MM.1S (cell line): ENCODE data around the gene MICALL1.

Source experiments
- DNase-seq: peaks from one replicate; pipeline ENCODE4 v3.0.0-alpha.2; 2015
- H2AFZ ChIP-seq: fragments of 300-600 bp; sonication (generic); 2 replicates; pipeline ENCODE4 v1.6.0; 2016; ENCODE audit warnings: antibody characterized with exemption, low read length
- H3F3A ChIP-seq: fragments of 300-600 bp; sonication (generic); 2 replicates; pipeline ENCODE4 v1.6.1; 2016; ENCODE audit warnings: mild to moderate bottlenecking, antibody characterized with exemption, low read length, moderate library complexity, mixed read lengths; ENCODE audit not compliant: insufficient read depth
- H3K27ac ChIP-seq: fragments of 300-600 bp; sonication (generic); 2 replicates; pipeline ENCODE4 v1.5.1; 2016; ENCODE audit warnings: mild to moderate bottlenecking, low read length
- H3K27me3 ChIP-seq: fragments of 300-600 bp; sonication (generic); replicated peaks from 2 replicates; pipeline ENCODE4 v1.6.0; 2016; ENCODE audit warnings: low read length; ENCODE audit not compliant: insufficient read depth
- H3K36me3 ChIP-seq: fragments of 300-600 bp; sonication (generic); replicated peaks from 2 replicates; pipeline ENCODE4 v1.6.1; 2016; ENCODE audit warnings: mild to moderate bottlenecking, low read length, mixed read lengths; ENCODE audit not compliant: insufficient read depth
- H3K4me1 ChIP-seq: fragments of 300-600 bp; sonication (generic); 2 replicates; pipeline ENCODE4 v1.6.1; 2016; ENCODE audit warnings: low read length, mixed read lengths
- H3K4me2 ChIP-seq: fragments of 300-600 bp; sonication (generic); 2 replicates; pipeline ENCODE4 v1.6.0; 2016; ENCODE audit warnings: low read depth, low read length
- H3K4me3 ChIP-seq: fragments of 300-600 bp; sonication (generic); 2 replicates; pipeline ENCODE4 v1.5.1; 2016; ENCODE audit warnings: low read length, mixed read lengths
- H3K79me2 ChIP-seq: fragments of 300-600 bp; sonication (generic); 2 replicates; pipeline ENCODE4 v1.6.1; 2016; ENCODE audit warnings: mixed run types, low read length, mixed read lengths
- H3K9ac ChIP-seq: fragments of 300-600 bp; sonication (generic); 2 replicates; pipeline ENCODE4 v1.6.1; 2016; ENCODE audit warnings: low read length, mixed read lengths
- H3K9me2 ChIP-seq: fragments of 300-600 bp; sonication (generic); replicated peaks from 2 replicates; pipeline ENCODE4 v1.6.1; 2016; ENCODE audit warnings: mild to moderate bottlenecking, low read length, mixed read lengths; ENCODE audit not compliant: insufficient read depth
- H3K9me3 ChIP-seq: fragments of 300-600 bp; sonication (generic); replicated peaks from 2 replicates; pipeline ENCODE4 v1.6.1; 2016; ENCODE audit warnings: mild to moderate bottlenecking, low read length, mixed read lengths; ENCODE audit not compliant: insufficient read depth
- H4K20me1 ChIP-seq: fragments of 300-600 bp; sonication (generic); 2 replicates; pipeline ENCODE4 v1.6.1; 2016; ENCODE audit warnings: mild to moderate bottlenecking, low read length, moderate library complexity, mixed read lengths; ENCODE audit not compliant: insufficient read depth
- CTCF ChIP-seq: fragments of 300-600 bp; sonication (generic); IDR thresholded peaks from 2 replicates; pipeline ENCODE4 v1.5.1; 2016; ENCODE audit warnings: antibody characterized with exemption, low read length, mixed read lengths
- EZH2 ChIP-seq: fragments of 300-600 bp; sonication (generic); optimal IDR thresholded peaks from 2 replicates; pipeline ENCODE3; 2017; ENCODE audit warnings: low read depth, mild to moderate bottlenecking, antibody characterized with exemption, low read length, mixed read lengths
- EZH2phosphoT487 ChIP-seq: fragments of 300-600 bp; sonication (generic); IDR thresholded peaks from 2 replicates; pipeline ENCODE4 v1.6.1; 2018; ENCODE audit warnings: antibody characterized with exemption, low read length

Gene MICALL1

GRCh38 chr22:37990862-37991261, 84.8 kb downstream of the MICALL1 start:
- H3K27ac ChIP-seq = no peak overlapping the region
- H3K9ac ChIP-seq = no peak overlapping the region
- no peaks in the 10 kb centered on the region for H3K9me3 ChIP-seq
- no peak overlapping the region for H3K4me2 ChIP-seq
- no peaks in the 10 kb centered on the region for H3K9me2 ChIP-seq
- DNase-seq = no peak
- no peaks in the 10 kb centered on the region for H3K36me3 ChIP-seq
- no peak for TF ChIP-seq EZH2phosphoT487
- no peak for TF ChIP-seq CTCF
- no peak for TF ChIP-seq EZH2
- H3F3A ChIP-seq = no peaks in the 10 kb centered on the region
- no peaks in the 10 kb centered on the region for H3K79me2 ChIP-seq
- H3K4me3 ChIP-seq = no peak overlapping the region
- H3K4me1 ChIP-seq = no peaks in the 10 kb centered on the region
- H4K20me1 ChIP-seq = no peaks in the 10 kb centered on the region
- H2AFZ ChIP-seq = no peak overlapping the region
- no peaks in the 10 kb centered on the region for H3K27me3 ChIP-seq

GRCh38 chr22:37991731-37992442, 85.8 kb downstream of the MICALL1 start:
- H3K36me3 ChIP-seq = no peaks in the 10 kb centered on the region
- H3K9ac ChIP-seq = no peak overlapping the region
- H2AFZ ChIP-seq = no peak overlapping the region
- no peak for DNase-seq
- H4K20me1 ChIP-seq = no peaks in the 10 kb centered on the region
- H3K27ac ChIP-seq = no peak overlapping the region
- H3K9me2 ChIP-seq = no peaks in the 10 kb centered on the region
- H3K79me2 ChIP-seq = no peaks in the 10 kb centered on the region
- no peaks in the 10 kb centered on the region for H3K4me1 ChIP-seq
- no peaks in the 10 kb centered on the region for H3F3A ChIP-seq
- H3K27me3 ChIP-seq = no peaks in the 10 kb centered on the region
- H3K9me3 ChIP-seq = no peaks in the 10 kb centered on the region
- no peak overlapping the region for H3K4me3 ChIP-seq
- H3K4me2 ChIP-seq = no peak overlapping the region
- TF ChIP-seq CTCF (no peak), EZH2phosphoT487 (no peak), EZH2 (no peak)
